Adrenal gland (tissue), 5 donors: ENCODE results near the gene PA2G4.

Experiments
- POLR2A ChIP-seq, 2 donors: fragments of 450-650 bp; IDR thresholded peaks; one replicate each; pipeline ENCODE4 v1.6.1; 2017; ENCODE audit warnings: antibody characterized with exemption in 2 of 2, mild to moderate bottlenecking in 2 of 2, moderate library complexity in 1 of 2
- TF ChIP-seq, protein P1 (sequence below), 6 experiments: fragments of 450-650 bp in 4 of 6; fragments of 200-600 bp in 2 of 6; sonication (generic) in 1 of 6; IDR thresholded peaks; 1 replicate in 5 of 6; 2 replicates in 1 of 6; pipeline versions ENCODE4 v1.5.1 to v1.8.0; 2016 to 2021; ENCODE audit warnings: antibody characterized with exemption in 6 of 6, mild to moderate bottlenecking in 2 of 6, moderate library complexity in 1 of 6
- donor health status: DM: no; HTN: no; CAD: no.

DNA sequence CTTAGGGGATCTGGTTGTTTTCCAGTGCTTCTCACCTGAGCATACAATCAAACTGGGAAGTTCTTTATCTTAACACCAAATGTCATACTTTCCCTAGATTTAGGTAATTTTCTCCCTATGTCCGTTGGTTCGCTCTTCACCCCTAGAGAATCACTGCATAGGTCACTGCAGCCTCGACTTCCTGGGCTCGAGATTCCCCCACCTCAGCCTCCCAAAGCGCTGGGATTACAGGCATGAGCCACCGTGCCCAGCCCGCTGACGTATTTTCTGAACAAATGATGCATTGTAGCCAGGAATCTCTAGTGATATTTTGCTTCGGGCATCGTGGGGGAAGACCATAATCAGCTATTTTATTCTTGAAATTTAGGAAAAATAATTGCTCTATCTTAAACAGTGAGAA, 11.0 kb downstream of the PA2G4 start:
- TF ChIP-seq, protein P1, sequence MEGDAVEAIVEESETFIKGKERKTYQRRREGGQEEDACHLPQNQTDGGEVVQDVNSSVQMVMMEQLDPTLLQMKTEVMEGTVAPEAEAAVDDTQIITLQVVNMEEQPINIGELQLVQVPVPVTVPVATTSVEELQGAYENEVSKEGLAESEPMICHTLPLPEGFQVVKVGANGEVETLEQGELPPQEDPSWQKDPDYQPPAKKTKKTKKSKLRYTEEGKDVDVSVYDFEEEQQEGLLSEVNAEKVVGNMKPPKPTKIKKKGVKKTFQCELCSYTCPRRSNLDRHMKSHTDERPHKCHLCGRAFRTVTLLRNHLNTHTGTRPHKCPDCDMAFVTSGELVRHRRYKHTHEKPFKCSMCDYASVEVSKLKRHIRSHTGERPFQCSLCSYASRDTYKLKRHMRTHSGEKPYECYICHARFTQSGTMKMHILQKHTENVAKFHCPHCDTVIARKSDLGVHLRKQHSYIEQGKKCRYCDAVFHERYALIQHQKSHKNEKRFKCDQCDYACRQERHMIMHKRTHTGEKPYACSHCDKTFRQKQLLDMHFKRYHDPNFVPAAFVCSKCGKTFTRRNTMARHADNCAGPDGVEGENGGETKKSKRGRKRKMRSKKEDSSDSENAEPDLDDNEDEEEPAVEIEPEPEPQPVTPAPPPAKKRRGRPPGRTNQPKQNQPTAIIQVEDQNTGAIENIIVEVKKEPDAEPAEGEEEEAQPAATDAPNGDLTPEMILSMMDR (IDR thresholded peaks at IDR 0.05): no peak
- TF ChIP-seq POLR2A (IDR thresholded peaks at IDR 0.05): no peak
